Measurements from ENCODE around the gene STT3A.

DNA sequence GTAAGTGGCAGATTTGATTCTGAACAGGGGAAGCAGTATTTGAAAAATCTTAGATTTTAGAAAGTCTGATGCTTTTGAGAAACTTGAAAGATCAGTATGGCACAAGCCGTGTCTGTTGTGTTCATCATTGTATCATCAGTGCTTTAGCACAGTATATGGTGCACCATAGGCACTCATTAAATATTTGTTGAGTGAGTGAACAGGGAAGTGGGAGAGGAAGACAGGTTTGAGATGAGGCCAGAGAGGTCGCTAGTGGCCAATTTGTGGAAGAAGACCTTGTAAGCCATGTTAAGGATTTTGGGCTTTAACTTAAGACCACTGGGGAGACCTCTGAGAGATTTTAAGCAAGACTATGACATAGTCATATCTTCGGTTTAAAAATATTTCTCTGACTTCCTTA, 45.2 kb downstream of the STT3A start:
- TF ChIP-seq, protein P1, sequence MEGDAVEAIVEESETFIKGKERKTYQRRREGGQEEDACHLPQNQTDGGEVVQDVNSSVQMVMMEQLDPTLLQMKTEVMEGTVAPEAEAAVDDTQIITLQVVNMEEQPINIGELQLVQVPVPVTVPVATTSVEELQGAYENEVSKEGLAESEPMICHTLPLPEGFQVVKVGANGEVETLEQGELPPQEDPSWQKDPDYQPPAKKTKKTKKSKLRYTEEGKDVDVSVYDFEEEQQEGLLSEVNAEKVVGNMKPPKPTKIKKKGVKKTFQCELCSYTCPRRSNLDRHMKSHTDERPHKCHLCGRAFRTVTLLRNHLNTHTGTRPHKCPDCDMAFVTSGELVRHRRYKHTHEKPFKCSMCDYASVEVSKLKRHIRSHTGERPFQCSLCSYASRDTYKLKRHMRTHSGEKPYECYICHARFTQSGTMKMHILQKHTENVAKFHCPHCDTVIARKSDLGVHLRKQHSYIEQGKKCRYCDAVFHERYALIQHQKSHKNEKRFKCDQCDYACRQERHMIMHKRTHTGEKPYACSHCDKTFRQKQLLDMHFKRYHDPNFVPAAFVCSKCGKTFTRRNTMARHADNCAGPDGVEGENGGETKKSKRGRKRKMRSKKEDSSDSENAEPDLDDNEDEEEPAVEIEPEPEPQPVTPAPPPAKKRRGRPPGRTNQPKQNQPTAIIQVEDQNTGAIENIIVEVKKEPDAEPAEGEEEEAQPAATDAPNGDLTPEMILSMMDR (optimal IDR thresholded peaks at IDR 0.05 in 1 of 3, IDR thresholded peaks at IDR 0.05 in 1 of 3, conservative IDR thresholded peaks at IDR 0.05 in 1 of 3; ENCODE audit: extremely low read depth in 1 of 3, insufficient read depth in 2 of 3, low read length in 3 of 3): no peak
- no peak for TF ChIP-seq EZH2 (IDR thresholded peaks at IDR 0.05; ENCODE audit: low read length)
